Pancreas (tissue), 10 donors: Measurements from ENCODE around the gene NLRC3. TPM values are rescaled to one million over a fixed set of nuclear protein-coding genes. Genes with fewer than 3 reads are reported as not detected.

Experiments
- ATAC-seq, 4 donors: fragments of 200-7000 bp; cut with Tn5 transposase; one replicate each; pipeline versions ENCODE4 v1.8.0 to v1.9.1; 2020; ENCODE audit warnings: mild to moderate bottlenecking in 4 of 4, moderate library complexity in 4 of 4
- DNase-seq, 6 donors: peaks; one replicate each; pipeline ENCODE4 v3.0.0-alpha.2; 2020
- FAIRE-seq: peaks from 2 replicates; lab custom pipeline; 2012; peaks lifted over from hg19 to GRCh38; lab: Jason Lieb, UNC
- H3K27ac ChIP-seq, 4 donors: fragments of 200-600 bp; sonication (generic); 1 replicate in 3 of 4; 2 replicates in 1 of 4; pipeline versions ENCODE4 v1.5.0 to v1.8.0; 2020
- H3K27me3 ChIP-seq, 4 donors: fragments of 200-600 bp; one replicate each; pipeline ENCODE4 v1.8.0; 2021
- H3K36me3 ChIP-seq, 3 donors: fragments of 200-600 bp; sonication (generic) in 1 of 3; one replicate each; pipeline versions ENCODE4 v1.5.0 to v1.8.0; 2020 to 2021
- H3K4me1 ChIP-seq, 3 donors: fragments of 200-600 bp; one replicate each; pipeline ENCODE4 v1.8.0; 2021
- H3K4me3 ChIP-seq, 4 donors: fragments of 200-600 bp; sonication (generic) in 2 of 4; one replicate each; pipeline versions ENCODE4 v1.5.0 to v1.8.0; 2020 to 2021
- H3K9me3 ChIP-seq, 4 donors: fragments of 200-600 bp; one replicate each; pipeline ENCODE4 v1.8.0; 2021
- WGBS, 2 donors: extraction: QIAGEN DNeasy Blood & Tissue Kit; methylation state at CpG; one replicate each; pipeline ENCODE4 v1.1.7; 2013; 5-methylcytosine and 5-hydroxymethylcytosine counted together
- intact Hi-C, 3 donors: fragments of 100-400 bp; cut with DNase I; formaldehyde crosslinking; loops; one replicate each; pipeline versions ENCODE4 v1.11.1 to v1.14.2; 2022
- polyA plus RNA-seq, 2 donors: library from polyadenylated mRNA; stranded (reverse); fragments of 200-250 nt; gene quantifications; one replicate each; pipeline ENCODE4 v1.2.3, GENCODE V29; 2013
- total RNA-seq, 6 donors: library from RNA; stranded (reverse); fragmentation: NEBNext Ultra II Directional in 4 of 6; extraction: Animal tissue kit (Norgen Biotek cat#: 25700) in 4 of 6; gene quantifications; one replicate each; pipeline versions ENCODE4 v1.2.1 to v1.2.4, GENCODE V29; 2021 to 2023
- TF ChIP-seq, protein P1 (sequence below), 4 donors: fragments of 200-600 bp; sonication (generic) in 3 of 4; IDR thresholded peaks; one replicate each; pipeline versions ENCODE4 v1.5.0 to v1.8.0; 2021; ENCODE audit warnings: antibody characterized with exemption in 4 of 4
- donor health status: healthy with polysubstance abuse.
- donor health status: DM: no; HTN: no; CAD: no; lungs with moderate emphysema.
- donor health status: DM: no; HTN: no; CAD: no.
- donor health status: control.
- donor health status: control.
- donor health status: Bipolar disorder and iron deficiency.
- donor health status: DM: yes; HTN: yes; CAD: no.
- donor health status: DM: no; HTN: no; CAD: no.
- donor health status: DM: no; HTN: no; CAD: no.
- donor health status: DM: yes; HTN: yes; CAD: no.

Gene NLRC3
- total and polyA plus RNA-seq, 8 donors: 0.12 to 0.87 (median 0.44) TPM

GRCh38 chr16:3498988-3499387 lies 78.2 kb downstream of the NLRC3 start:
- H3K4me3 ChIP-seq: no peak overlapping the region
- FAIRE-seq (no peak), ATAC-seq (no peak), DNase-seq (peak in 1 of 6 donors; percentile 14)
- no peaks in the 10 kb centered on the region for H3K27me3 ChIP-seq
- intact Hi-C loops: no loop called here
- no peaks in the 10 kb centered on the region for H3K36me3 ChIP-seq
- no peaks in the 10 kb centered on the region for H3K9me3 ChIP-seq
- TF ChIP-seq, protein P1, sequence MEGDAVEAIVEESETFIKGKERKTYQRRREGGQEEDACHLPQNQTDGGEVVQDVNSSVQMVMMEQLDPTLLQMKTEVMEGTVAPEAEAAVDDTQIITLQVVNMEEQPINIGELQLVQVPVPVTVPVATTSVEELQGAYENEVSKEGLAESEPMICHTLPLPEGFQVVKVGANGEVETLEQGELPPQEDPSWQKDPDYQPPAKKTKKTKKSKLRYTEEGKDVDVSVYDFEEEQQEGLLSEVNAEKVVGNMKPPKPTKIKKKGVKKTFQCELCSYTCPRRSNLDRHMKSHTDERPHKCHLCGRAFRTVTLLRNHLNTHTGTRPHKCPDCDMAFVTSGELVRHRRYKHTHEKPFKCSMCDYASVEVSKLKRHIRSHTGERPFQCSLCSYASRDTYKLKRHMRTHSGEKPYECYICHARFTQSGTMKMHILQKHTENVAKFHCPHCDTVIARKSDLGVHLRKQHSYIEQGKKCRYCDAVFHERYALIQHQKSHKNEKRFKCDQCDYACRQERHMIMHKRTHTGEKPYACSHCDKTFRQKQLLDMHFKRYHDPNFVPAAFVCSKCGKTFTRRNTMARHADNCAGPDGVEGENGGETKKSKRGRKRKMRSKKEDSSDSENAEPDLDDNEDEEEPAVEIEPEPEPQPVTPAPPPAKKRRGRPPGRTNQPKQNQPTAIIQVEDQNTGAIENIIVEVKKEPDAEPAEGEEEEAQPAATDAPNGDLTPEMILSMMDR (IDR thresholded peaks at IDR 0.05): no peak
- H3K27ac ChIP-seq: no peak overlapping the region
- peaks cover 0 to 9% (median 4%) of the 10 kb centered on the region in 3 donors for H3K4me1 ChIP-seq
- WGBS, 2 donors: 97% methylated on average over 16 of the region's 16 CpGs

DNA sequence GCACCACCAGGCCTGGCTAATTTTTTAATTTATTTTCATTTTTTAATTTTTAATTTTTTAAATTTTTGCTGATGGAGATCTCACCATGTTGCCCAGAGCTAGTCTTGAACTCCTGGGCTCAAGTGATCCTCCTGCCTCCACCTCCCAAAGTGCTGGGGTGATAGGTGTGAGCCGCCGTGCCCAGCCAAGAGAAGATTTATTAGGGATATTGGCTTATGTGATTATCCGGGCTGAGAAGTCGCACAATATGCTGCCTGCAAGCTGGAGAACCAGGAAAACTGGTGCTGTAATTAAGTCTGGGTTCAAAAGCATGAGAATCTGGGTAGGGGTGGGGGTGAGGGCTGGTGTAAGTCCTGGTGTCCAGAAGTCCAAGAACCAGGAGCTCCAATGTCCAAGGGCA lies 79.4 kb downstream of the NLRC3 start:
- FAIRE-seq (no peak), ATAC-seq (no peak), DNase-seq (peak in 1 of 6 donors; percentile 15)
- no peaks in the 10 kb centered on the region for H3K9me3 ChIP-seq
- 91 to 92% methylated on average over 4 of the region's 4 CpGs for WGBS, 2 donors
- intact Hi-C loops: no loop called here
- no peaks in the 10 kb centered on the region for H3K27me3 ChIP-seq
- no peak overlapping the region for H3K4me3 ChIP-seq
- H3K36me3 ChIP-seq: no peaks in the 10 kb centered on the region
- H3K4me1 ChIP-seq: peaks cover 0 to 9% (median 4%) of the 10 kb centered on the region in 3 donors
- TF ChIP-seq, protein P1 (IDR thresholded peaks at IDR 0.05): no peak
- no peak overlapping the region for H3K27ac ChIP-seq

- WGBS, 2 donors: 91 to 93% methylated on average over 30 of the region's 30 CpGs
- ATAC-seq (no peak), DNase-seq (peak in 1 of 6 donors; percentile 44), FAIRE-seq (no peak)
- Histone ChIP-seq H3K4me3 (no peak overlapping the region), H3K27ac (no peak overlapping the region), H3K36me3 (no peaks in the 10 kb centered on the region), H3K4me1 (no peaks in the 10 kb centered on the region), H3K9me3 (no peaks in the 10 kb centered on the region), H3K27me3 (no peaks in the 10 kb centered on the region)
- intact Hi-C loops: no loop called here
- TF ChIP-seq, protein P1 (IDR thresholded peaks at IDR 0.05): no peak
These were observed 80.8 kb downstream of the NLRC3 start for GRCh38 chr16:3496386-3496785.

- no peak for ATAC-seq
- no peak for FAIRE-seq
- TF ChIP-seq, protein P1 (IDR thresholded peaks at IDR 0.05): no peak
- H3K4me3 ChIP-seq: no peak within 1 kb of the TSS
- DNase-seq: peak in 1 of 6 donors; percentile 39
- H3K36me3 ChIP-seq: no peaks in the 10 kb centered on the region
- intact Hi-C loops: no loop called here
- WGBS, 2 donors: 83 to 90% methylated on average over 3 of the region's 3 CpGs
- H3K9me3 ChIP-seq: no peaks in the 10 kb centered on the region
- no peaks in the 10 kb centered on the region for H3K4me1 ChIP-seq
- no peak within 1 kb of the TSS for H3K27ac ChIP-seq
- H3K27me3 ChIP-seq: no peaks in the 10 kb centered on the region
These were observed 82.0 kb downstream of the NLRC3 start, which contains the start of gene C16orf90 for GRCh38 chr16:3495176-3495575. Gene C16orf90 (minus strand): TSS chr16:3495489. CDS start chr16:3495421, 68 bp downstream.

DNA sequence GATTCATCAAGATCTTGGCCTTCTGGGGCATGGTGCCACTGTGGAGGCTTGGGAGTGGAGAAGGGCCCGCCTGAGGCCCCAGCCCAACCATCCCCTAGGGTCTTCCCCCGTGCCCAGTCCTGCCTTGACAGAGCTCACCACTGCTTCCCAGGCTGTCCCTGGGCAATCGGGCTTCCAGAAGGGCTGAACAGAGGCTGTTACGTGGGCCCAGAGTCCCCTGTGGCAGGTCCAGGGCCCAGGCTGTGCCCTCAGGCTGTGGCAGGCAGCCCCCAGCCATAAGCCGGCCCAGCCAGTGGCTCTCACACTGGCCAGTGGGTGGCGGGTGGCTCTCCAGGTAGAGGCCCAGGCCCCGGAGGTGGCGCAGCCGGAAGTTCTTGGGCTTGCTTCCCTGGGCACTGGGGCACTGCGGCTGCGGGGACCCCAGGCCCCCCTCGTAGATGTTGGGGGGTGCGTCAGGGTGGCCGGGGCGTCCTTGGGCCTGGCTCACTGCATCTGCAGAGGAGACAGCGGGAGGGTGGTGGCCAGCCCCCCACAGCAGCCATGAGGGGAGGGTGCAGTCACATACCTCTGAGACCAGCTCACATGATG lies 82.7 kb downstream of the NLRC3 start:
- FAIRE-seq (no peak), DNase-seq (peak in 1 of 6 donors; percentile 51), ATAC-seq (no peak)
- intact Hi-C loops: no loop called here
- H3K4me3 ChIP-seq: no peak overlapping the region
- H3K27me3 ChIP-seq: no peaks in the 10 kb centered on the region
- 93 to 98% methylated on average over 16 of the region's 16 CpGs for WGBS, 2 donors
- no peaks in the 10 kb centered on the region for H3K4me1 ChIP-seq
- TF ChIP-seq, protein P1 (IDR thresholded peaks at IDR 0.05): no peak
- no peaks in the 10 kb centered on the region for H3K9me3 ChIP-seq
- H3K36me3 ChIP-seq: no peaks in the 10 kb centered on the region
- H3K27ac ChIP-seq: no peak overlapping the region
